B cell (primary cell): ENCODE measurements around the gene RAB8B. TPM values are rescaled to one million over a fixed set of nuclear protein-coding genes. Genes with fewer than 3 reads are reported as not detected.

Experiments
- ATAC-seq: fragments of 200-7000 bp; cut with Tn5 transposase; one replicate; pipeline ENCODE4 v1.10.0; 2021; ENCODE audit warnings: low read depth, mild to moderate bottlenecking, moderate number of reproducible peaks, moderate library complexity
- CTCF ChIA-PET: fragments of 350-600 bp; sonication (Branson Sonifier 250); formaldehyde crosslinking; loops from one replicate; lab custom pipeline; 2021; ENCODE audit warnings: antibody characterized with exemption, inconsistent platforms; lab: Charles Lee
- POLR2A ChIA-PET: fragments of 350-600 bp; sonication (Branson Sonifier 250); formaldehyde crosslinking; loops from one replicate; lab custom pipeline; 2021; ENCODE audit warnings: antibody characterized with exemption; lab: Charles Lee
- DNase-seq: peaks from one replicate; pipeline ENCODE4 v3.0.0; 2013
- H2AFZ ChIP-seq: 2 replicates; pipeline ENCODE4 v1.6.1; 2012; ENCODE audit warnings: mild to moderate bottlenecking, low read depth, low read length; ENCODE audit not compliant: insufficient read depth, poor library complexity, severe bottlenecking
- H3K27ac ChIP-seq, 2 donors: 1 replicate in 1 of 2; 2 replicates in 1 of 2; pipeline ENCODE4 v1.5.1; 2012 to 2013; ENCODE audit warnings: low read length in 2 of 2, mild to moderate bottlenecking in 2 of 2, moderate library complexity in 1 of 2
- H3K27me3 ChIP-seq, 4 experiments: fragments of 200-600 bp in 1 of 4; sonication (generic) in 1 of 4; replicated peaks in 1 of 4; 1 replicate in 2 of 4; 2 replicates in 2 of 4; pipeline versions ENCODE4 v1.6.1 to v1.7.0; 2013 to 2016; ENCODE audit warnings: low read length in 3 of 4, mild to moderate bottlenecking in 2 of 4, mixed read lengths in 1 of 4, moderate library complexity in 1 of 4; ENCODE audit not compliant: insufficient read depth in 4 of 4, control insufficient read depth in 3 of 4; ENCODE audit errors: control extremely low read depth in 1 of 4
- H3K36me3 ChIP-seq, 2 experiments: replicated peaks in 1 of 2; 1 replicate in 1 of 2; 2 replicates in 1 of 2; pipeline versions ENCODE4 v1.6.1 to v1.7.1; 2013; ENCODE audit warnings: low read length in 1 of 2; ENCODE audit not compliant: insufficient read depth in 2 of 2, control insufficient read depth in 1 of 2; ENCODE audit errors: control extremely low read depth in 1 of 2, extremely low read depth in 1 of 2
- H3K4me1 ChIP-seq, 2 donors: fragments of 200-600 bp in 1 of 2; sonication (generic) in 1 of 2; 1 replicate in 1 of 2; 2 replicates in 1 of 2; pipeline versions ENCODE4 v1.5.1 to v1.6.1; 2013 to 2017; ENCODE audit warnings: low read length in 2 of 2; ENCODE audit not compliant: control insufficient read depth in 2 of 2, insufficient read depth in 2 of 2
- H3K4me2 ChIP-seq: replicated peaks from 2 replicates; pipeline ENCODE3; 2012; ENCODE audit warnings: mild to moderate bottlenecking, low read depth, low read length; ENCODE audit not compliant: poor library complexity, severe bottlenecking
- H3K4me3 ChIP-seq, 5 experiments: fragments of 200-600 bp in 1 of 5; sonication (generic) in 1 of 5; 1 replicate in 3 of 5; 2 replicates in 2 of 5; pipeline versions ENCODE4 v1.5.1 to v1.7.0; 2011 to 2016; ENCODE audit warnings: low read length in 4 of 5, mild to moderate bottlenecking in 4 of 5, low read depth in 2 of 5, control low read depth in 1 of 5, moderate library complexity in 1 of 5; ENCODE audit not compliant: insufficient read depth in 1 of 5; ENCODE audit errors: control extremely low read depth in 1 of 5, extremely low read depth in 1 of 5
- H3K79me2 ChIP-seq: fragments of 200-600 bp; sonication (generic); one replicate; pipeline ENCODE4 v1.6.0; 2016; ENCODE audit warnings: low read length; ENCODE audit not compliant: control insufficient read depth, insufficient read depth
- H3K9ac ChIP-seq: fragments of 200-600 bp; sonication (generic); 2 replicates; pipeline ENCODE4 v1.6.1; 2017; ENCODE audit warnings: mild to moderate bottlenecking, low read length, moderate library complexity
- H3K9me3 ChIP-seq, 3 donors: one replicate each; pipeline versions ENCODE4 v1.6.1 to v1.7.1; 2013; ENCODE audit warnings: low read length in 2 of 3; ENCODE audit not compliant: control insufficient read depth in 2 of 3, insufficient read depth in 1 of 3; ENCODE audit errors: control extremely low read depth in 1 of 3
- H4K20me1 ChIP-seq: 2 replicates; pipeline ENCODE4 v1.6.0; 2012; ENCODE audit warnings: mild to moderate bottlenecking, low read length; ENCODE audit not compliant: insufficient read depth, control insufficient read depth, poor library complexity, severe bottlenecking
- H3K27ac Mint-ChIP-seq: one replicate; pipeline ENCODE4 v1.8.0; 2021; ENCODE audit warnings: mixed read lengths
- H3K27me3 Mint-ChIP-seq: one replicate; pipeline ENCODE4 v1.8.0; 2021; ENCODE audit warnings: mixed read lengths
- H3K4me1 Mint-ChIP-seq: one replicate; pipeline ENCODE4 v1.8.0; 2021; ENCODE audit warnings: mixed read lengths
- H3K4me3 Mint-ChIP-seq: one replicate; pipeline ENCODE4 v1.8.0; 2021; ENCODE audit warnings: mixed read lengths
- H3K9me3 Mint-ChIP-seq: one replicate; pipeline ENCODE4 v1.8.0; 2022; ENCODE audit warnings: mixed read lengths; ENCODE audit not compliant: insufficient read depth
- EZH2 ChIP-seq: IDR thresholded peaks from 2 replicates; pipeline ENCODE4 v1.6.1; 2012; ENCODE audit warnings: borderline replicate concordance, low read depth, mild to moderate bottlenecking, moderate library complexity, low read length; ENCODE audit not compliant: insufficient read depth, poor library complexity, severe bottlenecking
- WGBS: methylation state at CpG from one replicate; pipeline ENCODE4 v1.1.5; 2013; ENCODE audit warnings: missing lambda C conversion rate; ENCODE audit not compliant: insufficient coverage; 5-methylcytosine and 5-hydroxymethylcytosine counted together
- intact Hi-C: fragments of 100-400 bp; cut with micrococcal nuclease; formaldehyde crosslinking; loops from one replicate; pipeline ENCODE4 v1.10.0; 2022
- polyA plus RNA-seq: library from polyadenylated mRNA; depleted of rRNA; stranded (reverse); fragments of >200 nt; gene quantifications from 2 replicates; pipeline ENCODE4 v1.2.3, GENCODE V29; 2012
- total RNA-seq, 2 donors: library from RNA; stranded (reverse); fragments of 120-200 nt in 1 of 2; gene quantifications; 1 replicate in 1 of 2; 2 replicates in 1 of 2; pipeline versions ENCODE4 v1.2.3 to v1.2.4, GENCODE V29; 2013 to 2022
- TF ChIP-seq, protein P1 (sequence below): fragments of 200-600 bp; IDR thresholded peaks from one replicate; pipeline ENCODE4 v1.8.0; 2022; ENCODE audit warnings: antibody characterized with exemption, mild to moderate bottlenecking

Gene RAB8B
- total and polyA plus RNA-seq, 2 donors (not counting 1 experiment from before 2014, with no cell fraction given): 9.6 to 61.3 TPM

DNA sequence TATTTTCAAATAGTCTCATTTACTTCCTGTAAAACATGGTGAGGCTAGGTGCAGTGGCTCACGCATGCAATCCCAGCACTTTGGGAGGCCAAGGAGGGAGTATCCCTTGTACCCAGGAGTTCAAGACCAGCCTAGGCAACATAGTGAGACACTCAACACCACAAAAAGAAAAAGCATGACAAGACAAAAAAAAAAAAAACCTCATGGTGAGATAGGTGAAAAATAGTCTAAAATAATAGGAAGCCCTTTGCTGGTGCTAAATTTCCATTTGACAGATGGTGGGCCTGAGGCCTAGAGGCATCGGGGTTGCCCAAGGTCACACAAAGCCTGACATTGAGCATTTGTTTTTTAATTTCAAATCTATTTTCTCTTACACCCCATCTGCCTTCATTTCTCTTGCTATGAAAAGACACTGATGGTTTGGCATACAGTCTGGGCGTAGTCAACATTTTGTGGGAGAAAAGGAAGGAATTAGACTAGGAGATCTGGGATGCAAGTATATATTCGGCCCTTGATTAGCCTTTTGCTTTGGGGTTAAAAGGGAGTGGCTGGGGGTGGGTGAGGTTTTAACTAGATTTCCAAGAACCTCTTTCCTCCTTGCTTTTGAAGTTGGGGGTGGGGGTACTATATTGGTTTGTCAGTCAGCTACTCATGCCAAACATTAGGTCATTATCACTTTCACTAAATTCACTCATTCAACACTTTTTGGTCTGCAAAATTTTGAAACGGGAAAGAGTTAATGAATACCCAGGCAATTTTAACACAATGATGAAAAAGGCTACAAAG is 11.3 kb downstream of the RAB8B start:
- Histone ChIP-seq H3K9me3 (no peaks in the 10 kb centered on the region), H3K79me2 (peaks cover 100% of the 10 kb centered on the region), H2AFZ (no peak overlapping the region), H3K36me3 (peaks cover 10% of the 10 kb centered on the region in 2 experiments), H3K4me3 (no peak overlapping the region), H3K27ac (no peak overlapping the region), H3K4me2 (no peak overlapping the region), H3K27me3 (no peaks in the 10 kb centered on the region), H3K4me1 (peaks cover 30 to 43% of the 10 kb centered on the region in 2 donors), H3K9ac (no peak overlapping the region), H4K20me1 (peaks cover 73% of the 10 kb centered on the region)
- ChIA-PET POLR2A (no interaction called here), CTCF (no interaction called here)
- 90% methylated on average over 3 of the region's 5 CpGs for WGBS
- ATAC-seq (no peak), DNase-seq (no peak)
- intact Hi-C loops: no loop called here
- Mint-ChIP-seq H3K27me3 (no peaks in the 10 kb centered on the region), H3K9me3 (no peaks in the 10 kb centered on the region), H3K4me1 (peaks cover 77% of the 10 kb centered on the region), H3K4me3 (no peak overlapping the region), H3K27ac (peak overlapping the region; percentile 22)
- no peak for TF ChIP-seq EZH2
- TF ChIP-seq, protein P1, sequence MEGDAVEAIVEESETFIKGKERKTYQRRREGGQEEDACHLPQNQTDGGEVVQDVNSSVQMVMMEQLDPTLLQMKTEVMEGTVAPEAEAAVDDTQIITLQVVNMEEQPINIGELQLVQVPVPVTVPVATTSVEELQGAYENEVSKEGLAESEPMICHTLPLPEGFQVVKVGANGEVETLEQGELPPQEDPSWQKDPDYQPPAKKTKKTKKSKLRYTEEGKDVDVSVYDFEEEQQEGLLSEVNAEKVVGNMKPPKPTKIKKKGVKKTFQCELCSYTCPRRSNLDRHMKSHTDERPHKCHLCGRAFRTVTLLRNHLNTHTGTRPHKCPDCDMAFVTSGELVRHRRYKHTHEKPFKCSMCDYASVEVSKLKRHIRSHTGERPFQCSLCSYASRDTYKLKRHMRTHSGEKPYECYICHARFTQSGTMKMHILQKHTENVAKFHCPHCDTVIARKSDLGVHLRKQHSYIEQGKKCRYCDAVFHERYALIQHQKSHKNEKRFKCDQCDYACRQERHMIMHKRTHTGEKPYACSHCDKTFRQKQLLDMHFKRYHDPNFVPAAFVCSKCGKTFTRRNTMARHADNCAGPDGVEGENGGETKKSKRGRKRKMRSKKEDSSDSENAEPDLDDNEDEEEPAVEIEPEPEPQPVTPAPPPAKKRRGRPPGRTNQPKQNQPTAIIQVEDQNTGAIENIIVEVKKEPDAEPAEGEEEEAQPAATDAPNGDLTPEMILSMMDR: no peak

DNA sequence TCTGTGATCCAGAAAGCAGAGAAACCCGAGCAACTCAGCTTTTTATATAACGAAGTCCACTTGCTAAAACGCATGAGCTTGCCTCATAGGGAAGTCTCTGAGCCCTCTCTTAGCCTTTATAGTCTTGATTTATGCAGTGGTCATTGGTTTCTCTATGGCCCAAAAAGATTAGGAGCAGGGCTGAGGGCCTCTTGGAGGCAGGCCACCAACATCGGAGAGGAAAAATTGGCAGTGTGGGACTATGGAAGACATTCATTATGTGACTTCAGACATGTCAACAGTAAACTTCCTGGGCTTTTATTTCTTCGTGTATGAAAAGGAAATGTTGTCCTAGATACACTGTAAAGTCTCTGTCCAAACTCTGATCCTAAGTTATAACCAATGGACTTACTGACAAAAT is 13.5 kb downstream of the RAB8B start:
- Histone ChIP-seq H3K27ac (peak overlapping the region in 1 of 2 donors; percentile 22), H3K4me3 (no peak overlapping the region), H3K4me1 (peaks cover 19 to 31% of the 10 kb centered on the region in 2 donors), H3K9ac (no peak overlapping the region), H3K27me3 (no peaks in the 10 kb centered on the region), H3K4me2 (peak overlapping the region; percentile 37), H2AFZ (no peak overlapping the region), H4K20me1 (peaks cover 78% of the 10 kb centered on the region), H3K9me3 (no peaks in the 10 kb centered on the region), H3K36me3 (peaks cover 3 to 12% of the 10 kb centered on the region in 2 experiments), H3K79me2 (peaks cover 100% of the 10 kb centered on the region)
- ChIA-PET POLR2A (interaction anchor here (1.6 kb wide), 1 partner anchor 8 kb away, joined by 4 read pairs; no protein-coding TSS in a partner anchor), CTCF (interaction anchor here (0.7 to 3.4 kb wide), 7 partner anchors 7 to 155 kb away, joined by 3 to 22 read pairs (median 6); partner anchors contain the start of gene RPS27L)
- TF ChIP-seq, protein P1: no peak
- TF ChIP-seq EZH2: no peak
- no peaks in the 10 kb centered on the region for H3K9me3 Mint-ChIP-seq
- DNase-seq: no peak
- H3K4me1 Mint-ChIP-seq: peaks cover 80% of the 10 kb centered on the region
- H3K4me3 Mint-ChIP-seq: no peak overlapping the region
- intact Hi-C loops: loop anchor here (1.0 kb wide), 1 partner anchor 9 kb away; no protein-coding TSS in a partner anchor
- no peaks in the 10 kb centered on the region for H3K27me3 Mint-ChIP-seq
- H3K27ac Mint-ChIP-seq: peak overlapping the region; percentile 39
- no peak for ATAC-seq
- WGBS: 60% methylated on average over 2 of the region's 5 CpGs
